Middle frontal gyrus (tissue), 1 donor: ENCODE measurements around the gene COQ3.
"Not testable (repeated sequence)": the region's sequence is repeated elsewhere in the genome, so short reads cannot be mapped to it uniquely, and the experiment has no call there.

Source experiments
- DNase-seq: peaks from one replicate; pipeline ENCODE4 v3.0.0-alpha.2; 2015; ENCODE audit warnings: low spot score; ENCODE audit errors: extremely low spot score

Gene COQ3

DNA sequence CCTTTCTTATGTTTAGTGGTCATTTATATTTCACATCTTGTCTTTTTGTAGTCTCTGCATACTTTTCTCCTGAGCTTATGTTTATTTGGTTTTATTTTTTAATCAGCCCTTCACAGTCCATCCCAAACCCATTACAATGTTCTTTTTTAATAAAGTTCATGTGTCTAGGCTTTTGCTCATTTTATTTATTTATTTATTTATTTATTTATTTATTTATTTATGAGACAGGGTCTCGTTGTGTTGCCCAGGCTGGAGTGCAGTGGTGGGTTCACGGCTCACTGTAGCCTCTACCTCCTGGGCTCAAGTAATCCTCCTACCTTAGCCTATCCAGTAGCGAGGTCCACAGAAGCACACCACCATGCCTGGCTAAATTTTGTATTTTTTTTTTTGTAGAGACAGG is 3.1 kb downstream of the COQ3 start:
- DNase-seq = no peak

DNA sequence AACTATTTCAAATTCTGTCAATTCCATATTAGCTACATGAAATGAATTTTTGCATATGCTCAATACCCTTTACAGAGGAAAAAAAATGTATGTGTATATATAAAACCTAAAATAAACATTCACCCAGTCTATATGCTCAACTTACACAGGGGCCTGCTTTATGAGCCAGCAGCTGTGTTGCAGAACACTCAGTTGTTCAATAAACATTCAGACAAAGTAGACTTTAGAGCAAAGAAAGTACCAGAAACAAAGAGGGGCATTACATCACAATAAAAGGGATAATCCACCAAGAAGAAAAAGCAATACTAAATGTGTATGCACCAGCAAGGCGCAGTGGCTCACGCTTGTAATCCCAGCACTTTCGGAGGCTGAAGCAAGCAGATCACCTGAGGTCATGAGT is 9.5 kb downstream of the COQ3 start:
- DNase-seq = no peak

DNA sequence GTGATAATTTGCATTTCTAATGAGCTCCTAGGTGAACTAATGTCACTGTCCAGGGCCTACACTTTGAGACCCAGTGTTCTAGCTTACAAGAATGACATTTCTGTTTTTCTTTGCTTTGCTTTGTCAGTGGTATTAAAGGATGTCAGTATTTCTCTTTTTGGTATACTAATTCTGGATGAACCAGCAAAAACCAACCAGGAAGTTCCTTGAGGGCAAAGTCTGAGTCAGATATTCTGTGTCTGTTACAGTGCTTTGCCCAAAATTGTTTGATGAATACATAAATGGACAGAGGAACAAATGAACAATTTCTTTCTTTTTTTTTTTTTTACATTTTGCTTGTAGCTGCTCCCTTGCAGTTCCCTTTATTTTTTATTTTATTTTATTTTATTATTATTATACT is 15.4 kb downstream of the COQ3 start:
- no peak for DNase-seq

DNA sequence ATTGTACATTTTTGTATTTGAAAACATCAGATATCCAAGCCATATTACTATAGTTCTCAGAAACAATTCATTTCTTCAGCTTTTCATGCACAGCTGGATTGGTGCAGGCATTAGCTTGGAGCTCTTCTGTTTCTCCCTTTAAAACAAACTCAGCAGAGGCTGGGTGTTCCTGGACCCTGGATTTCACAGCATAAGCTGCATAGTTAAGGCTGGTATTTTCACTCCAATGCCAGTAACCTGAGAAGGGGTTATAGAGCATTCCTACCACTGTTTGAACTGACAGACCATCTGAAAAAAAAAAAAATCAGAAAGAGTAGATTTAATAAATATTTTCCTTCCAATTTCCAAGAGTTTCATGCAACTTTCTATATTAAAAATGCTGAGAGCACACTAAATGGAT is 24.5 kb downstream of the COQ3 start:
- no peak for DNase-seq

DNA sequence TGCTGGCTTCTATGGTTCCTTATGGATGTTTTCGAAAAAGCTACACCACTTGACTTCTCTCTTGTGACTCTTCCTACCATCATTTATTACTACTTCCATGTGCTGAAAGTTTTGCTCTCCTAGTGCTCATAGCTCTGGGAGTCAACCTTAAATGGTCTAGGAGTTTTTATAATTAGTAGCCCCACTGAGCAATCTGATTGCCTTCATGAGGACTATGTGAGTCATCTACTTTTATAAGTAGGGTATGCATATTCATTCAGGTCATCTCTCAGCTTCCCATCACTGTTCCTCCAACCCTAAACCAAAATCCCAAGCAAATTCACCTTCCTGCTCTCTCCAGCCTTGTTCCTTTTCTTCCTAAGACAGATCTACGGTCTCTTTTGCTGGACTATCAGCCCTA is 27.1 kb downstream of the COQ3 start:
- DNase-seq = no peak

DNA sequence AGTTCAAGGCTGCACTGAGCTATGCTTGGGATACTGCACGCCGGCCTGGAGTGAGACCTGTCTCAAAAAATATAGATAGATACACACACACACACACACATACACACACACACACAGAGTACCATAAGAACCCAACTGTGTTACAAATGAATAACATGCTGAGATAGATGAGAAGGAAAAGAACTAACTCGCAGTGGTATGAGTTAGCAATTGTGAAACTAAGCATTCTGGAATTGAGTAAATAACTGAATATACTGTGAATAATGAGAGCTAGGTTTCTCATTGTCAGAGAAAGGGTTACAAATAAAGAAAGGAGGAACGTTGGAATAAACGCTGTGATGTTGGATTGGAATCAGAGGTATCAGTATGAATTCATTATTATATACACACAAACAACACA is 30.0 kb downstream of the COQ3 start:
- DNase-seq = no peak

DNA sequence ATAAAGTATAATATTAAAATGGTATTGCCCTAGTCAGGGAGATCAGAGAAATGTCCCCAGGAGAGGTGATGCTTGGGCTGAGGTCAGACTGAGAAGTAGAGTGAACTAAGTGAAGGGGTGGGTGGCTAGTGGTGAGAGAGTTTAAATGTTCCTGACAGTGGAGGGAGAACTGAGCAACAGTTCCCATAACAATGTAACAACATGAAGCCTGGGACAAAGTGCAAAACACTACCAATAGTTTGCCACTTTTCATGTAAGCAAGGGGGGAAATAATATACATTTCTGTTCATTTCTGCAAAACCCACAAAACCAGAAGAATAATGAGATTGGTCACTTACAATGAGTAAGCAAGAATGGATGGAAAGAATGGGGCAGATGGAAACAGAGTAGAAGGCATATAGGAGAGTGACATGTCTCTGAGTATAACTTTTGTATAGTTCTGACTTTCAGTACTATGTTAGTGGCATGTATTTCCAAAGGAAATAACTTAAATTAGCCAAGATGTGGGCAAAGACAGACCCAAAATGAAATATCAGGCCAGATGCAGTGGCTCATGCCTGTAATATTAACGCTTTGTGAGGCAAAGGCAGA is 31.2 kb downstream of the COQ3 start:
- DNase-seq = no peak

DNA sequence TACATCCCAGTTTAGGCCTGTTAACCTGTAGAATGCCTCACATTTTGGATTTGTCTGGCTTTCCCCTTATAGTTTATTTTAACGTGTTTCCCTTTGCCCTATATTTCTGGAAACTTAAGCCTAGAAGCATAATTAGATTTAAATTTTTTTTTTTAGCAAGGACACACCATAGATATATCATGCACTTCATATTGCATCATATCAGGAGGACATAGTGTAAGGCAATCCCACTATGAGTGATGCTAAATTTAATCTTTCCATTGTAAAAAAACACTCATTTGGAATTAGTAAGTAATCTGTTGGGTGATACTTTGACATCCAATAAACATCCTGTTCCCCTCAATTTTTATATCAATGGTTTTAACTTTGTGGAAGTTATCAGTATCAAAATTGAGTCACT is 34.2 kb downstream of the COQ3 start:
- no peak for DNase-seq

DNA sequence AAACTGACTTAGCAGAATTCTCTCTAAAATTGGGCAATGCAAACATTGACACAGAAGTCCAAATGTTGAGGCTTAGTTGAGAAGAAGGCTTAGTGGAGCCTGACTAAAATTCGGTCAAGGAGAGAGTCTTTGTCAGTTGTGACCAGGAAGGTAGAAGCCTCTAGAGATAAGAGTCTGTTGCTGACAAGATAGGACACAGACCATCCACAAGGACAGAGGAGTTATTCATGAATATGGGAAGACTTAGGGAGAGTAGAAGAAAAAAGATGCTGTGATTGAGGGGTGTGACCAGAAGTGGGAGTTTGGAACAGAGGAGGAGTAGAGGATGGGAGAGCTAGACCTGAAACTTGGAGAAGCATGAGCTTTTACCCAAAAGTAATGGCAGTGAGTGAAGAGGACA is 37.4 kb downstream of the COQ3 start:
- DNase-seq = no peak

DNA sequence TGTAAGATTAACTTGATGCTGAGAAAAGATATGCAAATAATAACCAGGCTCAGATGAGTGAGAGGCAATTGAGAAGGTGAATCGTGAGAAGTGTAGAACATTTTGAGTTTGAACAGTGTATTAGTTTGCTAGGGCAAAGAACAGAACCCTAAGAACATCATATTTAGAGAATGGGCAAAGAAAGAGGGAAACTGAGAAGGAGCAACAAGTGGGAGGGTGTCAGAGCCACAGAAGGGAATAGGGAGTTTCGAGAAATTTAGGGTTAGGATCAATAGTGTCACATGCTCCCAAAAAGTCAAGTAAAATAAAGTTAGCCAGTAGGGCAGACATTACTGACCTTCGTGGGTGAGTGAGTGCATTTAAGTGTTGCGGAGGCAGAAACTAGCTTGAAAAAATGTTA is 39.0 kb downstream of the COQ3 start:
- DNase-seq = no peak

DNA sequence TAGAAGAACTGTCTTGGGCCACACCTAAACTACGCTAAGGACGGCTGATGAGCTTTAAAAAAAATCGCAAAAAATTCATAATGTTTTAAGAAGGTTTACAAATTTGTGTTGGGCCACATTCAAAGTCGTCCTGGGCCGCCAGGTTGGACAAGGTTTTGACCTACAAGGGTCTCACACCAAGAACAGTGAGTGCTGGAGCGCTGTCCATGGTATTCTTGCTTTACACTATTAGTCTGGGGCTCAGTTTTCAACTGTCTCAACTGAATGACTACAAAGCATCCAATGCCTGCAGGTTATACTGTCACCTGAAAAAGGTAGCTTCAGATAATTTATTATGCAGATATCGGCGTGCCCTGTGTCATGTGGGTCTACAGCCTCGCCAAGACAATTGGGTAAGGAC is 40.9 kb downstream of the COQ3 start:
- no peak for DNase-seq

DNA sequence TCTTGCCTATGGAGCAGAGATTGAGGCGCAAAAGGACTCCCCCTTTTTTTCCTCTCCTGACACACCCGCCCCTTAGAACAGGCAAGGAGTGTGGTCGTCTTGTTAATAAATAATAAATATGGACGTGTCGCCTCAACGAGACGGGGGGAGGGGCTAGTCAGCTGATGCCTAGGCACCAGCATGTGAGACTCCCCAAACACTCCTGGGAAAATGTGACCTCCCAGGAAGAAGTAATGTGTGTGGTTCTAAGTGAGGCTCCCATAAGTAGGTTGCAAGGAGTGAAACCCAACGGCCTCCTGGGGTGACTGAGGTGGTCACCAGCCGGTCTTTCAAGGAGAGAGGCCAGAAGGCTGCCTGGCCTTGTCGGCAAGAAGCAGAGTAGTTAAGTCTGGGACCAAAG is 43.4 kb downstream of the COQ3 start:
- no peak for DNase-seq

DNA sequence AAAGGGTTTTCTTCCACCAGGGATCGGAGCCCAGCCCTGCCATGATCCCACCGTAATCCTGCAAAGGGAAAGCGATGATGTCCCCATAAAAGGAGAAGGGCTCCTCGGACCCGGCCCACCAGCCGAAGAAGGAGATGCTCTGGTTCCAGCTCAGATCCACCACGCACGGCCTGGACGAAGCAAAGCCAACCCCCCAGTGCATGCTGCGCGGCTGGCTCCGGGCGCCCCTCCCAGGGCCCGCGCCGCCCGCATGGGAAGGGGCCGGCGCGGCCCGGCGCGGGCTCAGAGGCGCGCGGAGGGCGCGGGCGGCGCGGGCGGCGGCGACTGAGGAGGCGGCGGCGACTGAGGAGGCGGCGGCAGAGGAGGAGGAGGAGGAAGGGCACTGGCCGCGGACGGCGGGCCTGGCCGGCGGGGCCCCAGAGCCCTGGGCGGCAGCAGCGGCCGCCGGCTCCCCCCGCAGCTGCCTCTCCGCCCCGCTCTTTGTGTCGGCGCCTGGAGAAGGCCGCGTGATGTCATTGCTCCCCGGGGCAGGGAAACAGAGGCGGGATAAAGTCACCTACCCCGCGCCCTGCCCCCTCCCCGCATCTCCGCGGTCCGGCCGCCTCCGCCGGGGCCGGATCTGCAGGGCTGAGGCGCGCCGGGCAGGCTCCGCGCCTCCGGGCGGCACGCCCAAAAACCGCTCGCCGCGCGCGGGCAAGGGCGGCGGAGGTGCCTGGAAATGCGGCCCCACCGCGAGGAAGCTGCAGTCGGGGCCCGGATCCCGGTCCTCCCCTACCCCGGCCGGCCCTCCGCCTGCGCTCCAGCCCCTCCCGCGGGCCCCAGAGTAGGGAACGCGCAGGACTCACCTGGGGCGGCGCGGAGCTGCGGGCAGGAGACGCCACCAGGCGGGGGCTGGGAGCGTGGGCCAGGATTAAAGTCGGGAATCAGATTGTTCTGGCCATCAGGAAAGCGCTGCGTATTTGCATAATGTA is 44.5 kb downstream of the COQ3 start, which contains the start of gene FAXC:
FAXC (minus strand) TSS at position 504 of the 971 bp plus-strand sequence; CDS start at position 202, 302 bp downstream.
- DNase-seq = no peak

DNA sequence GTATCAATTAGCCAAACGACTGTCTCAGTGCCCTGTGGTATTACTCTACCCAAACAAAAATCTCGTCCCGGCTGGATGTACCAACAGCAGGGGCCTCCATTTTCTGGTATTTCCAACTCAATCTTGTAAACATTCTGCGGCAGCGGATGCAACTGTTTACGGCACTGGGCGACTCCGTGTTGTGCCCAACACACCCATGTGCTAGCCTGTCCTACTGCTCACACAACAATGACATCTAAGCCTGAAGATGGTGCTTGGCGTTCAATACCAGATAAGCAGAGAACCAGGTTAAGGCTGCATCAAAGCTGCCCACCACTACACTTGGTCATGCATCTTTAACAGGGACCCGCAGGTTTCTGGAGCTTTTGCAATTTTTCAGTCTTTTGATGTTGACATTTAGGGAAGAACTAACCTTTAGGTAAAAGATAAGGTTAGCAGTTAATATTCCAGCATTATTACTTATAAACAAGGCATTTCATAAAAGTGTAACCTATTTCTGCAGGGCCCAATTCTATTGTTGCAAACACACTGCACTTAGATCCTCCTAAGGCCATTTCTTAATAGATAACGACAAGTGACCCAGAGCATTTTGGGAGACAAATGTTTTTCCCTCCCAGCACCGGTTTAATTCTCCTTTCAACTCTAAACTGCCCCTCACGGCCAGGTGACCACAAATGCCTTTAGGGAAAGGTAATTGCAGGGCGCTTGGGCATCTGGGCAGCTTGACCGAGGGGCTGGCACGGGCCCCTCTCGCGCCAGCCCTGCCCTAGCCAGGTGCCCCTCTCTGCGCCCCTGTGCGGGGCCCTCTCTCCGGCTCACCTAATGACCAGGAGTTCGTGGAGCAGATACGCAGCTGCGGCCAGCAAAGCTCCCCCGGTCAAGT is 45.5 kb downstream of the COQ3 start:
- DNase-seq = no peak

DNA sequence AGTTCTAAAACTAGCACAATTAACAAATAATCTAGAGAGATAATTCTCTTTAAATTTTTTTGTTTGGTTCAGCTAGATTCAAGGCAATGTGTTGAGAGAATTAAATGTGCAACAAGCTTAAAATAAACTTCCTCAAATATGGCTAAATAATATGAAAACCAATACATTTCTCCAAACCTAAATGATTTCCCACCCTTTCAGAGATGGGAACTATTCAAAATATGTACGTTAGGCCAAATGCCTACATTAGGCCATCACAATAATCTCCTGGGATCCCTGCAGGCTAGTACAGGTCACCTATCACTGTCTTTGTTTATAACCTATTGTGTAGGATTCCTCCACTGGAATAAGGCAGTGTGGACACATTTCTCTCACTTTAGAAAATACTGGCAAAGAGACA is 46.2 kb downstream of the COQ3 start:
- DNase-seq = no peak

DNA sequence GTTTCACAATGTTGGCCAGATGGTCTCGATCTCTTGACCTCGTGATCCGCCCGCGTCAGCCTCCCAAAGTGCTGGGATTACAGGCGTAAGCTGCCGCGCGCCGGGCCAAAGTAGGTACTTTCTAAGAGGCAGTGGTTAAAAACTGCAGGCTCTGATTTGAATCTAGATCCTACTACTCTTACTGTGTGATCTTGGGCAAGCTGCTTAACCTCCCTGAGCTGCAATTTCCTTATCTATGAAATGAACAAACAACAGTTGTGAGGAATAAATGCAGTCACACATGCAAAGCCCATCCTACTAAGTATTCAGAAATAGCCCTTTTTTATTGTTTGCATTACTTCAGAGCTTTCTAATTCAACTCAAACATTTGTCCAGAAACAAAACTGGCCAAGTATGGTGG is 47.4 kb downstream of the COQ3 start:
- DNase-seq = no peak

DNA sequence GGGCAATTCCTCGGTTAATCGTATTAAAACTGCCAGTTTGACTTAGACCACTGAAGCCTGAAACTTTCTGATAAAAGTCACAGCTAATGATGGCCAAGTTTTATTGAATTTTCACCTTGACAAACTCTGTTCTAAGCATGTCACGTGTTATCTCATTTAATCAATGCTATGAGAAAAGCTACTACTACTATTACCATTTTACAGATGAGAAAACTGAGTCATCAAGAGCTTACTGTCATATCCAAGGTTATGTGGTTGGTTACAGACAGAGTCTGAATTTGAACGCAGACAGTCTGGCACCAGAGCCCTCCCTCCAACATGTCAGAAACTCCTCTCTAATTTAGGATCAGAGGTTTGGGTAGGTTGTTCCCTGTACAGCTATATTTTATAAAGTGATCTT is 48.8 kb downstream of the COQ3 start:
- DNase-seq = no peak

DNA sequence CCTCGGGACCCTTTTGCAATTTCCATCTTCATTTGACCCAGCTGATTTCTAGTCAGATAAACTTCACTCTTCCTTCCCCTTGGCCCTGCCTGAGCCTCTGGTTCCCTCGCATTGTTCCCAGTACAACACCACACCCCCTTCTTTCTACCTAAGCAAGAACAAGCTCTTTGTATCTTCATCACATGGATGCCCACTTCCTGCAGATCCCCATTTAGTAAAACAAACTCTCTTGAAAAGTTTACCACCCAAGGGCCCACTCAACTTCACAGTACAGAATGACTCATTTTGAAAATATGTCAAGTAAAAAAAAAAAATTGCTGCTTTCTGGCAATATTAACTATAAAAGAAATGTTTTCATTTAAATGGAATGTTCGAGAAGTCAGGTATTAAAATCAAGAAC is 49.7 kb downstream of the COQ3 start:
- DNase-seq = no peak

DNA sequence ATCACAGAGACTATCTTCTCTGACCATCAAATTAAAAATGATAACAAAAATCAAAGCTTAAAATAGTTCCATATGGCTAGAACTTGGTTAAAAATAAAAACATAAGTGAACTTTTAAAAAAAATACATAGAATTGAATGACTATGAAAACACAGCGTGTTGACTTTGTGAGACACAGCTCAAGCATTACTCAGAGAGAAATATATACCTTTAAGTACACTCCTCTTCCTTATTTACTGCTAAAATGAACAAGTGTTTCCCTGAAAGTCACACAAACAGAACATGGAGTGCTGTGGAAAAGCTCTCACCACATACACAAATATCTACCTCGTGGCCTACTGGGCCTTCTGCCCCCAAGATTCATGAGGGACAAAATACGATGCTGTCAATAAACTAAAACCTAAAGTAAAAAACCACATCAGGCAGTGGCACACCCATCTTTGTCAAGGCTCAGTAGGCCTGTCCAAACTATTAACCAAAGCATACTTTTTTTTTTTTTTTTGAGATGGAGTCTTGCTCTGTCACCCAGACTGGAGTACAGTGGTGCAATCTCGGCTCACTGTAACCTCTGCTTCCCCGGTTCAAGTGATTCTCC is 52.0 kb downstream of the COQ3 start:
- no peak for DNase-seq

DNA sequence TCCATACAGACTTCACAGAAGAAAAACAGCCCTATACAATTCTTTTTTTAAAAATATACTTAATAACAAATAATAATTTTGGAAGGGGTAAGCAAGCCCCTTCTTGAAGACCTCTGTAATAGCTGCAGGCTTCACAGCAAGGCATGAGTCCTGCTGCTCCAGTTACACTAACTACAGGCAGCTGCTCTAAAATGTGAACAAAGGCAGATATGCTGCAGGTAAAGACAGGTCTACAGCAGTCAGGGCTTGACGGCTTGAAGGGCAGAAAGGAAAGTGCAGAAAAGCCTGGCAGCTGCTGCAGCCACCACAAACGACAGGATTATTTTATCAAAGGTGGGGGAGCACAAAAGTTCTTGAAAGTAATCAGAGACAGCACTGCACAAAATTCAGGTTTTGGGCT is 55.8 kb downstream of the COQ3 start:
- no peak for DNase-seq

DNA sequence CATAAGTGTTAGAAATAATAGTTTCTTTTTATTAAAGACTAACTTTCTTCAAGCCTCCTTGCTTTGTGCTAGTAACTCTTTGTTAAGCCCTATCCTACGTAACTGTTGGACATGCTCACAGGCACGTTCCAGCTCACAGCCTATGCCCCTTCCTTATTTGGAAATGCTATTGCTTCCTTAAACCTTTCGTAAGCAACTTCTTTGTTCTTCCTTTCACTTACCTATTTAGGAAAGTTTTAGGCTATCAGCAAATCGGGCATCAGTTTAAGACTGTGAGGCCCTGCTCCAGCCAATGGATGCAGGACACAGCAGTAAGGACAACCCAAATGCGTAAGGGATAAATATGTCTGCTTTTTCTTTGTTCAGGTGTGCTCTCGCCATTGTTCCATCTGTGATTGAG is 58.7 kb downstream of the COQ3 start:
- DNase-seq = not testable (repeated sequence)
